Brain microvascular endothelial cell (primary cell): ENCODE measurements around the gene PDCD1.

Source experiments
- DNase-seq: peaks from one replicate; pipeline ENCODE4 v3.0.0-alpha.2; 2020
- H3K27ac ChIP-seq: fragments of 250-450 bp; sonication (Bioruptor Pico); 2 replicates; pipeline ENCODE4 v1.5.1; 2020; ENCODE audit warnings: mild to moderate bottlenecking, moderate library complexity
- H3K27me3 ChIP-seq: fragments of 250-450 bp; sonication (Bioruptor Pico); replicated peaks from 2 replicates; pipeline ENCODE4 v1.5.1; 2020; ENCODE audit warnings: mild to moderate bottlenecking
- H3K36me3 ChIP-seq: fragments of 250-450 bp; sonication (Bioruptor Pico); replicated peaks from 2 replicates; pipeline ENCODE4 v1.5.1; 2020; ENCODE audit warnings: mild to moderate bottlenecking
- H3K4me3 ChIP-seq: 2 replicates; pipeline ENCODE4 v1.5.1; 2011; ENCODE audit warnings: low read depth, mild to moderate bottlenecking, control low read depth, low read length, moderate library complexity
- CTCF ChIP-seq: IDR thresholded peaks from 2 replicates; pipeline ENCODE4 v1.5.1; 2011; ENCODE audit warnings: low read depth, mild to moderate bottlenecking, moderate library complexity, low read length, control low read depth, inconsistent platforms; ENCODE audit errors: missing control alignments
- in situ Hi-C: cut with HindIII; loops from 2 replicates; pipeline ENCODE4 v1.10.0; 2017; ENCODE audit warnings: low sequenced_read_pairs, low pct_ligation_motif_present

Gene PDCD1

GRCh38 chr2:241814643-241815476 lies 43.8 kb downstream of the PDCD1 start:
- in situ Hi-C loops, result no loop called here
- Histone ChIP-seq H3K27ac (no peak overlapping the region), H3K36me3 (no peaks in the 10 kb centered on the region), H3K4me3 (no peak overlapping the region), H3K27me3 (no peaks in the 10 kb centered on the region)
- DNase-seq, result no peak
- TF ChIP-seq CTCF, result no peak

- TF ChIP-seq CTCF, result no peak
- no peaks in the 10 kb centered on the region for H3K36me3 ChIP-seq
- in situ Hi-C loops, result no loop called here
- DNase-seq, result no peak
- H3K4me3 ChIP-seq, result no peak overlapping the region
- no peak overlapping the region for H3K27ac ChIP-seq
- H3K27me3 ChIP-seq, result no peaks in the 10 kb centered on the region
Observed at GRCh38 chr2:241814393-241814642, 44.4 kb downstream of the PDCD1 start.

GRCh38 chr2:241813644-241814392 lies 44.9 kb downstream of the PDCD1 start:
- Histone ChIP-seq H3K27me3 (no peaks in the 10 kb centered on the region), H3K36me3 (no peaks in the 10 kb centered on the region), H3K27ac (peak overlapping the region; percentile 33), H3K4me3 (no peak overlapping the region)
- DNase-seq, result peak; percentile 31
- in situ Hi-C loops, result no loop called here
- no peak for TF ChIP-seq CTCF

GRCh38 chr2:241812730-241813643 lies 45.7 kb downstream of the PDCD1 start:
- H3K36me3 ChIP-seq, result no peaks in the 10 kb centered on the region
- H3K27ac ChIP-seq, result peak overlapping the region; percentile 33
- no peak overlapping the region for H3K4me3 ChIP-seq
- DNase-seq, result no peak
- H3K27me3 ChIP-seq, result no peaks in the 10 kb centered on the region
- in situ Hi-C loops, result no loop called here
- TF ChIP-seq CTCF, result no peak

- no peak for DNase-seq
- in situ Hi-C loops, result no loop called here
- Histone ChIP-seq H3K27ac (no peak overlapping the region), H3K27me3 (no peaks in the 10 kb centered on the region), H3K4me3 (no peak overlapping the region), H3K36me3 (no peaks in the 10 kb centered on the region)
- no peak for TF ChIP-seq CTCF
Observed at GRCh38 chr2:241811952-241812729, 46.6 kb downstream of the PDCD1 start.
